H1 (cell line): ENCODE data around the gene STX7. TPM values are rescaled to one million over a fixed set of nuclear protein-coding genes. Genes with fewer than 3 reads are reported as not detected.

ENCODE experiments used
- CTCF ChIA-PET: fragments of 300-600 bp; sonication (Branson Sonifier 250); formaldehyde crosslinking; loops from one replicate; lab custom pipeline; 2021; ENCODE audit not compliant: partially characterized antibody; lab: Charles Lee
- POLR2A ChIA-PET: fragments of 300-600 bp; sonication (Branson Sonifier 250); formaldehyde crosslinking; loops from one replicate; lab custom pipeline; 2021; ENCODE audit warnings: inconsistent platforms; ENCODE audit not compliant: partially characterized antibody; lab: Charles Lee
- DNase-seq, 2 experiments: peaks; one replicate each; pipeline versions ENCODE4 v3.0.0 to v3.0.0-alpha.2; 2010 to 2022; ENCODE audit warnings: low spot score in 2 of 2, low read depth in 1 of 2, mixed read lengths in 1 of 2
- FAIRE-seq: peaks from 2 replicates; lab custom pipeline; 2011; peaks lifted over from hg19 to GRCh38; lab: Jason Lieb, UNC
- H2AFZ ChIP-seq: 2 replicates; pipeline ENCODE4 v1.8.1; 2012; ENCODE audit warnings: low read length, inconsistent platforms
- H2AK5ac ChIP-seq: 2 replicates; pipeline ENCODE4 v1.6.1; 2013; ENCODE audit warnings: low read depth, low read length
- H2BK120ac ChIP-seq: replicated peaks from 2 replicates; pipeline ENCODE3; 2013; ENCODE audit warnings: low read depth, low read length, inconsistent platforms
- H2BK12ac ChIP-seq: 2 replicates; pipeline ENCODE4 v1.6.1; 2013; ENCODE audit warnings: low read depth, low read length
- H2BK15ac ChIP-seq: 2 replicates; pipeline ENCODE4 v1.6.1; 2013; ENCODE audit warnings: low read length
- H2BK20ac ChIP-seq: 2 replicates; pipeline ENCODE4 v1.6.1; 2013; ENCODE audit warnings: low read length
- H2BK5ac ChIP-seq: 2 replicates; pipeline ENCODE4 v1.6.1; 2013; ENCODE audit warnings: low read depth, low read length
- H3K14ac ChIP-seq: 2 replicates; pipeline ENCODE4 v1.6.1; 2013; ENCODE audit warnings: inconsistent platforms; ENCODE audit not compliant: insufficient read length
- H3K18ac ChIP-seq: 2 replicates; pipeline ENCODE4 v1.6.1; 2013; ENCODE audit warnings: low read length; ENCODE audit errors: extremely low read depth
- H3K23ac ChIP-seq: 2 replicates; pipeline ENCODE4 v1.6.1; 2013; ENCODE audit warnings: inconsistent platforms; ENCODE audit not compliant: insufficient read length
- H3K23me2 ChIP-seq: 2 replicates; pipeline ENCODE4 v1.6.1; 2013; ENCODE audit warnings: low read depth, low read length
- H3K27ac ChIP-seq: 2 replicates; pipeline ENCODE4 v1.6.1; 2011; ENCODE audit warnings: low read depth, low read length, inconsistent platforms
- H3K27me3 ChIP-seq, 4 experiments: replicated peaks in 1 of 4; 1 replicate in 1 of 4; 2 replicates in 3 of 4; pipeline versions ENCODE4 v1.6.1 to v1.8.1; 2011 to 2013; ENCODE audit warnings: low read length in 3 of 4, mild to moderate bottlenecking in 3 of 4, inconsistent platforms in 2 of 4, mixed read lengths in 2 of 4, moderate library complexity in 1 of 4; ENCODE audit not compliant: control insufficient read depth in 3 of 4, insufficient read depth in 3 of 4; ENCODE audit errors: extremely low read depth in 1 of 4
- H3K36me3 ChIP-seq, 4 experiments: 2 replicates each; pipeline versions ENCODE4 v1.6.1 to v1.8.1; 2011 to 2013; ENCODE audit warnings: mild to moderate bottlenecking in 4 of 4, low read length in 3 of 4, moderate library complexity in 2 of 4, control low read depth in 1 of 4, inconsistent platforms in 1 of 4; ENCODE audit not compliant: insufficient read depth in 4 of 4, control insufficient read depth in 2 of 4
- H3K4ac ChIP-seq: replicated peaks from 2 replicates; pipeline ENCODE3; 2013; ENCODE audit warnings: low read length, low read depth, mixed read lengths, inconsistent platforms; ENCODE audit not compliant: insufficient read length
- H3K4me1 ChIP-seq, 4 experiments: replicated peaks in 1 of 4; 1 replicate in 1 of 4; 2 replicates in 3 of 4; pipeline versions ENCODE4 v1.6.1 to v1.8.1; 2011 to 2013; ENCODE audit warnings: low read length in 3 of 4, inconsistent platforms in 2 of 4, mixed read lengths in 1 of 4; ENCODE audit not compliant: insufficient read depth in 4 of 4, control insufficient read depth in 3 of 4
- H3K4me2 ChIP-seq, 2 experiments: 2 replicates each; pipeline versions ENCODE4 v1.6.1 to v1.8.1; 2011 to 2013; ENCODE audit warnings: low read depth in 2 of 2, low read length in 2 of 2, control low read depth in 1 of 2, inconsistent platforms in 1 of 2, mild to moderate bottlenecking in 1 of 2; ENCODE audit not compliant: insufficient read depth in 1 of 2
- H3K4me3 ChIP-seq, 4 experiments: fragments of 200-600, 300-600 bp in 1 of 4; sonication (generic), shearing (Covaris generic), sonication (Bioruptor Twin) in 1 of 4; 2 replicates each; pipeline versions ENCODE4 v1.5.1 to v1.8.1; 2011 to 2016; ENCODE audit warnings: low read length in 4 of 4, low read depth in 3 of 4, control low read depth in 2 of 4, inconsistent platforms in 2 of 4, mild to moderate bottlenecking in 2 of 4, mixed read lengths in 1 of 4, moderate library complexity in 1 of 4; ENCODE audit not compliant: insufficient read depth in 2 of 4; ENCODE audit errors: extremely low read depth in 1 of 4
- H3K56ac ChIP-seq: replicated peaks from 2 replicates; pipeline ENCODE3; 2013; ENCODE audit warnings: low read depth, mild to moderate bottlenecking, mixed read lengths, low read length, inconsistent platforms; ENCODE audit not compliant: insufficient read length
- H3K79me1 ChIP-seq: 2 replicates; pipeline ENCODE4 v1.6.1; 2013; ENCODE audit warnings: low read depth, low read length, control low read depth
- H3K79me2 ChIP-seq, 2 experiments: 2 replicates each; pipeline versions ENCODE4 v1.6.1 to v1.8.1; 2012 to 2013; ENCODE audit warnings: low read length in 2 of 2, mild to moderate bottlenecking in 2 of 2, inconsistent platforms in 1 of 2; ENCODE audit not compliant: insufficient read depth in 2 of 2, control insufficient read depth in 1 of 2
- H3K9ac ChIP-seq, 4 experiments: replicated peaks in 1 of 4; 1 replicate in 1 of 4; 2 replicates in 3 of 4; pipeline versions ENCODE4 v1.6.1 to v1.8.1; 2011 to 2013; ENCODE audit warnings: low read depth in 3 of 4, low read length in 3 of 4, control low read depth in 2 of 4, mild to moderate bottlenecking in 2 of 4, moderate library complexity in 2 of 4, inconsistent platforms in 1 of 4; ENCODE audit errors: extremely low read depth in 1 of 4
- H3K9me3 ChIP-seq, 2 experiments: 2 replicates each; pipeline versions ENCODE4 v1.6.1 to v1.8.1; 2012 to 2013; ENCODE audit warnings: mild to moderate bottlenecking in 2 of 2, moderate library complexity in 2 of 2, control low read depth in 1 of 2, inconsistent platforms in 1 of 2, low read depth in 1 of 2, low read length in 1 of 2, mixed read lengths in 1 of 2; ENCODE audit not compliant: insufficient read depth in 2 of 2
- H4K20me1 ChIP-seq, 2 experiments: replicated peaks in 1 of 2; 2 replicates each; pipeline versions ENCODE3 to v1.8.1; 2011 to 2013; ENCODE audit warnings: inconsistent platforms in 2 of 2, low read length in 2 of 2, mild to moderate bottlenecking in 1 of 2; ENCODE audit not compliant: insufficient read depth in 2 of 2, control insufficient read depth in 1 of 2
- H4K5ac ChIP-seq: 2 replicates; pipeline ENCODE4 v1.6.1; 2013; ENCODE audit warnings: low read length, low read depth, mixed read lengths, inconsistent platforms; ENCODE audit not compliant: insufficient read length
- H4K8ac ChIP-seq: 2 replicates; pipeline ENCODE4 v1.8.0; 2013; ENCODE audit warnings: mild to moderate bottlenecking, moderate library complexity, low read length, inconsistent platforms; ENCODE audit not compliant: insufficient read depth; ENCODE audit errors: extremely low read depth
- H4K91ac ChIP-seq: replicated peaks from 2 replicates; pipeline ENCODE3; 2013; ENCODE audit warnings: low read length, mixed read lengths, inconsistent platforms; ENCODE audit not compliant: insufficient read length
- CHD2 ChIP-seq: IDR thresholded peaks from 2 replicates; pipeline ENCODE4 v1.6.1; 2012; ENCODE audit warnings: low read length, improper control_type of control experiment
- EGR1 ChIP-seq: IDR thresholded peaks from 2 replicates; pipeline ENCODE4 v1.6.1; 2011; ENCODE audit warnings: low read depth, low read length, borderline replicate concordance
- NRF1 ChIP-seq: IDR thresholded peaks from 2 replicates; pipeline ENCODE4 v1.6.1; 2011; ENCODE audit warnings: mild to moderate bottlenecking, low read depth, low read length, improper control_type of control experiment
- POLR2AphosphoS5 ChIP-seq: IDR thresholded peaks from 2 replicates; pipeline ENCODE4 v1.6.1; 2011; ENCODE audit warnings: low read depth, low read length
- RAD21 ChIP-seq, 2 experiments: IDR thresholded peaks in 1 of 2; conservative IDR thresholded peaks in 1 of 2; 2 replicates each; pipeline ENCODE4 v1.6.1; 2011; ENCODE audit warnings: low read depth in 2 of 2, low read length in 2 of 2, improper control_type of control experiment in 1 of 2, inconsistent platforms in 1 of 2, mild to moderate bottlenecking in 1 of 2, moderate library complexity in 1 of 2
- RFX5 ChIP-seq: IDR thresholded peaks from 2 replicates; pipeline ENCODE4 v1.6.1; 2011; ENCODE audit warnings: low read depth, low read length, improper control_type of control experiment, borderline replicate concordance
- SIRT6 ChIP-seq: IDR thresholded peaks from one replicate; pipeline ENCODE4 v1.7.1; 2012; ENCODE audit warnings: low read length, inconsistent platforms
- SIX5 ChIP-seq: IDR thresholded peaks from 2 replicates; pipeline ENCODE4 v1.6.1; 2011; ENCODE audit warnings: mild to moderate bottlenecking, low read depth, low read length
- SP2 ChIP-seq: IDR thresholded peaks from 2 replicates; pipeline ENCODE4 v1.6.1; 2012; ENCODE audit warnings: mild to moderate bottlenecking, low read length, inconsistent platforms
- TAF7 ChIP-seq: optimal IDR thresholded peaks from 2 replicates; pipeline ENCODE3; 2011; ENCODE audit warnings: low read depth, mild to moderate bottlenecking, inconsistent platforms, low read length, moderate library complexity, borderline replicate concordance
- TCF12 ChIP-seq: IDR thresholded peaks from 2 replicates; pipeline ENCODE4 v1.6.1; 2011; ENCODE audit warnings: low read depth, mild to moderate bottlenecking, low read length
- polyA plus RNA-seq, 7 experiments: library from polyadenylated mRNA; depleted of rRNA in 3 of 7; stranded (reverse) in 5 of 7; unstranded in 2 of 7; fragments of >200 nt in 5 of 7; fragments of 200-250 nt in 2 of 7; gene quantifications; 1 replicate in 5 of 7; 2 replicates in 1 of 7; 4 replicates in 1 of 7; pipeline versions ENCODE4 v1.2.1 to v1.2.3, GENCODE V29; 2011 to 2013; ENCODE audit warnings: missing spikeins in 2 of 7, mixed read lengths in 2 of 7
- total RNA-seq: library from RNA; stranded (reverse); fragmentation: NEBNext Ultra II Directional; extraction: Animal tissue kit (Norgen Biotek cat#: 25700); gene quantifications from 2 replicates; pipeline ENCODE4 v1.2.1, GENCODE V29; 2021
- TF ChIP-seq, protein P1 (sequence below): IDR thresholded peaks from 2 replicates; pipeline ENCODE4 v1.6.1; 2012; ENCODE audit warnings: inconsistent platforms
- TF ChIP-seq, protein P2 (sequence below): IDR thresholded peaks from 2 replicates; pipeline ENCODE4 v1.6.1; 2011; ENCODE audit warnings: low read length, improper control_type of control experiment

The STX7 gene
- total and polyA plus RNA-seq, 2 of the 8 experiments (the other 6 are each of a cell fraction or from before 2014, with no cell fraction given), result 5.7 to 27.9 TPM

DNA sequence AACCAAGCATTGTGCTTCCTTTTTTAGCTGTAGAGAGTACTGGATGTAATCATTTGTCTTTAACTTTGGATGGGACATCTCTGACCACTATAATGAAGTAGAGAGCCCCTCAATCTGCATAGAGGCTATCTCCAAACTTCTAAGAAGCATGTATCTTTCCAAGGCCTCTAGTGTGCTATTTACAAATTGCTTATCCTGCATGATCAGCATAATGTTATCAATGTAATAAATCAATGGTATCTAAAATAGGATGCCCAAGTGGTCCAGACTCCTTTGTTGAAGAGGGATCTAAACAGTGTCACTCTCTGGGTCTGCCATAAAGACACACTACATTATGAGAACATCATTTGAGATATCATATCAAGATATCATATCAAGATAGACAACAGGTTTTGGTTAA is 31.9 kb upstream of the STX7 start:
- Histone ChIP-seq H2AK5ac (no peak overlapping the region), H3K27me3 (no peaks in the 10 kb centered on the region), H3K79me1 (no peaks in the 10 kb centered on the region), H4K20me1 (no peaks in the 10 kb centered on the region), H4K91ac (no peak overlapping the region), H2BK15ac (no peak overlapping the region), H2BK20ac (no peak overlapping the region), H3K79me2 (no peaks in the 10 kb centered on the region), H3K4ac (no peak overlapping the region), H3K9ac (no peak overlapping the region), H2BK120ac (no peak overlapping the region), H4K8ac (no peak overlapping the region), H3K18ac (no peak overlapping the region), H3K4me2 (no peak overlapping the region), H3K4me3 (no peak overlapping the region), H2BK12ac (no peak overlapping the region), H2AFZ (no peak overlapping the region), H3K36me3 (no peaks in the 10 kb centered on the region), H4K5ac (no peak overlapping the region), H3K14ac (no peak overlapping the region), H3K4me1 (peaks cover 0 to 3% (median 0%) of the 10 kb centered on the region in 4 experiments; a peak in 1 of 7 replicates), H3K56ac (no peak overlapping the region), H2BK5ac (no peak overlapping the region), H3K23ac (no peak overlapping the region), H3K9me3 (no peaks in the 10 kb centered on the region), H3K27ac (no peak overlapping the region), H3K23me2 (no peaks in the 10 kb centered on the region)
- no peak for FAIRE-seq
- DNase-seq, result no peak
- ChIA-PET POLR2A (no interaction called here), CTCF (interaction anchor here (0.5 to 2.1 kb wide), 5 partner anchors 14 to 246 kb away, joined by 3 to 14 read pairs (median 4); no protein-coding TSS in a partner anchor)
- TF ChIP-seq SIX5, result no peak
- TF ChIP-seq CHD2, result no peak
- no peak for TF ChIP-seq SIRT6
- TF ChIP-seq, protein P1, sequence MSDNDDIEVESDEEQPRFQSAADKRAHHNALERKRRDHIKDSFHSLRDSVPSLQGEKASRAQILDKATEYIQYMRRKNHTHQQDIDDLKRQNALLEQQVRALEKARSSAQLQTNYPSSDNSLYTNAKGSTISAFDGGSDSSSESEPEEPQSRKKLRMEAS, result no peak
- TF ChIP-seq SP2, result no peak
- TF ChIP-seq RFX5, result no peak
- TF ChIP-seq, protein P2, sequence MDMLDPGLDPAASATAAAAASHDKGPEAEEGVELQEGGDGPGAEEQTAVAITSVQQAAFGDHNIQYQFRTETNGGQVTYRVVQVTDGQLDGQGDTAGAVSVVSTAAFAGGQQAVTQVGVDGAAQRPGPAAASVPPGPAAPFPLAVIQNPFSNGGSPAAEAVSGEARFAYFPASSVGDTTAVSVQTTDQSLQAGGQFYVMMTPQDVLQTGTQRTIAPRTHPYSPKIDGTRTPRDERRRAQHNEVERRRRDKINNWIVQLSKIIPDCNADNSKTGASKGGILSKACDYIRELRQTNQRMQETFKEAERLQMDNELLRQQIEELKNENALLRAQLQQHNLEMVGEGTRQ, result no peak
- TF ChIP-seq TCF12, result no peak
- TF ChIP-seq POLR2AphosphoS5, result no peak
- no peak for TF ChIP-seq RAD21 (IDR thresholded peaks at IDR 0.05 in 1 of 2, conservative IDR thresholded peaks at IDR 0.05 in 1 of 2; ENCODE audit: low read depth in 2 of 2, low read length in 2 of 2)
- no peak for TF ChIP-seq EGR1
- TF ChIP-seq TAF7, result no peak
- TF ChIP-seq NRF1, result no peak
